ENCODE results near the gene KIR3DL3. TPM values are rescaled to one million over a fixed set of nuclear protein-coding genes. Genes with fewer than 3 reads are reported as not detected.
"Not testable (repeated sequence)": the region's sequence is repeated elsewhere in the genome, so short reads cannot be mapped to it uniquely, and the experiment has no call there.

Gene KIR3DL3
- total RNA-seq, 2 donors from 2014 or later, result not detected

DNA sequence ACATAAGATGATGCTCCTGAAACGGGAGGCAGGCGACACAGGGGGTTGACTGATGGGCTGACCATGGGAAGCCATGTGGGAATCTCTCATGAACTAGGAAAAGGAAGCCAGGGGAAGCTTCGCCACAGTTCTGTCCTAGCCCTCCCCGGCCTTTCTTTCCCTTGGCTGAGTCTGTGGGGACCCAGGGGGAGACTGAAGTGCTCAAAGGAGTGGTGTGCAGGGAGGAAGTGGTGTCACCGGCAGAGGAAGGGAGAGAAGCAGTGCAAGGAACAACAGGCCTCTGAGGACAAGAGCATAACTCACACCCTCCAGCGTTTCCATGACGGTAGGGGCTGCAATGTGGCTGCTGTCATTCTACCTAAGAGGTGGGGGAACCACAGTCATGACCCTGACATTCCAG lies 1.1 kb downstream of the KIR3DL3 start:
- H3K27me3 ChIP-seq, result no peaks in the 10 kb centered on the region
- no peaks in the 10 kb centered on the region for H3K4me1 ChIP-seq
- H3K27ac ChIP-seq, result no peak overlapping the region
- H3K4me3 ChIP-seq, result no peak overlapping the region
- TF ChIP-seq, protein P1, sequence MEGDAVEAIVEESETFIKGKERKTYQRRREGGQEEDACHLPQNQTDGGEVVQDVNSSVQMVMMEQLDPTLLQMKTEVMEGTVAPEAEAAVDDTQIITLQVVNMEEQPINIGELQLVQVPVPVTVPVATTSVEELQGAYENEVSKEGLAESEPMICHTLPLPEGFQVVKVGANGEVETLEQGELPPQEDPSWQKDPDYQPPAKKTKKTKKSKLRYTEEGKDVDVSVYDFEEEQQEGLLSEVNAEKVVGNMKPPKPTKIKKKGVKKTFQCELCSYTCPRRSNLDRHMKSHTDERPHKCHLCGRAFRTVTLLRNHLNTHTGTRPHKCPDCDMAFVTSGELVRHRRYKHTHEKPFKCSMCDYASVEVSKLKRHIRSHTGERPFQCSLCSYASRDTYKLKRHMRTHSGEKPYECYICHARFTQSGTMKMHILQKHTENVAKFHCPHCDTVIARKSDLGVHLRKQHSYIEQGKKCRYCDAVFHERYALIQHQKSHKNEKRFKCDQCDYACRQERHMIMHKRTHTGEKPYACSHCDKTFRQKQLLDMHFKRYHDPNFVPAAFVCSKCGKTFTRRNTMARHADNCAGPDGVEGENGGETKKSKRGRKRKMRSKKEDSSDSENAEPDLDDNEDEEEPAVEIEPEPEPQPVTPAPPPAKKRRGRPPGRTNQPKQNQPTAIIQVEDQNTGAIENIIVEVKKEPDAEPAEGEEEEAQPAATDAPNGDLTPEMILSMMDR (IDR thresholded peaks at IDR 0.05), result no peak
- H3K9me3 ChIP-seq, result peaks cover 0 to 12% of the 10 kb centered on the region in 2 donors
- DNase-seq (ENCODE audit: low spot score), result no peak
- H3K36me3 ChIP-seq, result no peaks in the 10 kb centered on the region

DNA sequence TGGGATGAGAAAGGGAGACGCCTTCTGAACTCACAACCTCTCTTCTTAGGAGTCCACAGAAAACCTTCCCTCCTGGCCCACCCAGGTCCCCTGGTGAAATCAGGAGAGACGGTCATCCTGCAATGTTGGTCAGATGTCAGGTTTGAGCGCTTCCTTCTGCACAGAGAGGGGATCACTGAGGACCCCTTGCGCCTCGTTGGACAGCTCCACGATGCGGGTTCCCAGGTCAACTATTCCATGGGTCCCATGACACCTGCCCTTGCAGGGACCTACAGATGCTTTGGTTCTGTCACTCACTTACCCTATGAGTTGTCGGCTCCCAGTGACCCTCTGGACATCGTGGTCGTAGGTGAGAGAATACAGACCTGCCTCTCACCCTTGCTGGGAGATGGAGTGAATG lies 3.3 kb downstream of the KIR3DL3 start:
- Histone ChIP-seq H3K36me3 (no peaks in the 10 kb centered on the region), H3K27me3 (no peaks in the 10 kb centered on the region), H3K4me1 (no peaks in the 10 kb centered on the region), H3K27ac (no peak overlapping the region), H3K9me3 (peaks cover 0 to 6% of the 10 kb centered on the region in 2 donors), H3K4me3 (no peak overlapping the region)
- TF ChIP-seq, protein P1 (IDR thresholded peaks at IDR 0.05), result no peak
- DNase-seq (ENCODE audit: low spot score), result peak; percentile 36

DNA sequence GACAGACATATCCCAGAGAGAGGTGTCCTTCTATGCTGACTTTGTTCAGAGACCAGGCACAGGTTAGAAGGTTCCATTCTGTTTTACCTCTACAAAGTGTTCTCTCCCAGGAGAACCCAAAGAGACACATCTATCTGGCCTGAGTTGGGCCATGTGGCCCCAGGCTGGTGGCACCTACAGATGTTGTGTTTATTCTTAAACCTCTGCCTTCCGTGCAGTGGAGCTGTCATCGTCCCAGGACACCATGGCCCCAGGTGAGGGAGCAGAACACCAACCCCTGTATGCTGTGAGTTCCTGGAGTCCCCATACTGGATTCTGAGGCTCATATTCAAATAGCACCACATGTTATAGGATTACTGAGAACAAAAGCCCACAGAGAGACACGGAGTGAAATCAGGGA lies 3.9 kb downstream of the KIR3DL3 start:
- Histone ChIP-seq H3K27me3 (no peaks in the 10 kb centered on the region), H3K4me1 (no peaks in the 10 kb centered on the region), H3K27ac (no peak overlapping the region), H3K36me3 (no peaks in the 10 kb centered on the region), H3K9me3 (peaks cover 0 to 6% of the 10 kb centered on the region in 2 donors), H3K4me3 (no peak overlapping the region)
- DNase-seq (ENCODE audit: low spot score), result peak; percentile 7
- TF ChIP-seq, protein P1 (IDR thresholded peaks at IDR 0.05), result no peak

DNA sequence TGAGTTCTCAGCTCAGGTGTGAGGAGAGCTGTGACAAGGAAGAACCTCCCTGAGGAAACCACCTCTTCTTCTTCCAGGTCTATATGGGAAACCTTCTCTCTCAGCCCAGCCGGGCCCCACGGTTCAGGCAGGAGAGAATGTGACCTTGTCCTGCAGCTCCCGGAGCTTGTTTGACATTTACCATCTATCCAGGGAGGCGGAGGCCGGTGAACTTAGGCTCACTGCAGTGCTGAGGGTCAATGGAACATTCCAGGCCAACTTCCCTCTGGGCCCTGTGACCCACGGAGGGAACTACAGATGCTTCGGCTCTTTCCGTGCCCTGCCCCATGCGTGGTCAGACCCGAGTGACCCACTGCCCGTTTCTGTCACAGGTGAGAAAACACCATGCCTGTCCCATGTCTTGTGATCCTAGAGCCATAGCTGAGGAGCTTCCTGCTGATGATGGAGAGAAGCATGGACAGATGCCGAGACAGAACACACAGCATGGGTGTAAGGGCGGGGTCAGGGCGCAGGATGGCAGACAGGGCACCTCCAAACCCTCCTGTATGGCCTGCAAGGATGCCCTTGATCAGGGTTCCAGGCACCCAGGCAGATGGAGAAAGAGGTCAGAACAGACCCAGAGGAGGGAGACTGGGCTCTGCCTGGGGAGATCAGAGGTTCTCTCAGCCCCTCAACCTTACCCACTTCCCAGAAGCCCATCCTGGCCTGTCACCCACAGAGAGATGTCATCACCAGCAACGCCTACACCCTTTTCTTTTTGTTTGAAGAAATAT lies 5.4 kb downstream of the KIR3DL3 start:
- Histone ChIP-seq H3K4me3 (no peak overlapping the region), H3K9me3 (peaks cover 0 to 6% of the 10 kb centered on the region in 2 donors), H3K27ac (no peak overlapping the region), H3K36me3 (no peaks in the 10 kb centered on the region), H3K27me3 (no peaks in the 10 kb centered on the region), H3K4me1 (no peaks in the 10 kb centered on the region)
- peak; percentile 44 for DNase-seq (ENCODE audit: low spot score)
- TF ChIP-seq, protein P1 (IDR thresholded peaks at IDR 0.05), result no peak

DNA sequence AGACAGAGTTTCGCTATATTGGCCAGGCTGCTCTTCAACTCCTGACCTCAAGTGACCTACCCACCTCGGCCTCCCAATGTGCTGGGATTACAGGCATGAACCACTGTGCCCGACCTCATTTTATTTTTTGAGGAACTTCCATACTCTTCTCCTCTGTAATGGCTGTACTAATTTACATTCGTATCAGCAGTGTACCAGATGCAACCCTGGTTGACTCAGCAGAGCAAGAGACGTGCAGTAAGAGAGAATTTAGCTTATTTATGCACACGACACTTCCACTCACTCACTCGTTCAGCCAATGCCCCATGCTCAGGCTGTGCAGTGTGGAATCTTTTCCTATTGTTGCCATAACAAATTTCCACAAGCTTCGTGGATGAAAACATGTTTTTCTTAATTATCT lies 6.9 kb downstream of the KIR3DL3 start:
- TF ChIP-seq, protein P1 (IDR thresholded peaks at IDR 0.05), result no peak
- H3K27me3 ChIP-seq, result no peaks in the 10 kb centered on the region
- no peaks in the 10 kb centered on the region for H3K36me3 ChIP-seq
- H3K4me3 ChIP-seq, result no peak overlapping the region
- peak; percentile 30 for DNase-seq (ENCODE audit: low spot score)
- peaks cover 0 to 6% of the 10 kb centered on the region in 2 donors for H3K9me3 ChIP-seq
- H3K27ac ChIP-seq, result no peak overlapping the region
- no peaks in the 10 kb centered on the region for H3K4me1 ChIP-seq

DNA sequence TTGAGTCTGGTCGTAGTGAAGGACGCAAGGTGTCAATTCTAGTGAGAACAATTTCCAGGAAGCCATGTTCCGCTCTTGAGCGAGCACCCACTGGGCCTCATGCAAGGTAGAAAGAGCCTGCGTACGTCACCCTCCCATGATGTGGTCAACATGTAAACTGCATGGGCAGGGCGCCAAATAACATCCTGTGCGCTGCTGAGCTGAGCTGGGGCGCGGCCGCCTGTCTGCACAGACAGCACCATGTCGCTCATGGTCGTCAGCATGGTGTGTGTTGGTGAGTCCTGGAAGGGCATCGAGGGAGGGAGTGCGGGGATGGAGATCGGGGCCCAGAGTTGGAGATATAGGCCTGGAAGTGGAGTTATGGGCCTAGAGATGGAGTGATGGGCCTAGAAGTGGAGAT lies 14.1 kb downstream of the KIR3DL3 start, which contains the start of gene KIR2DL3:
Gene KIR2DL3, plus strand, starts transcription at position 208 of the 400 bp plus-strand sequence. Its CDS starts 33 bp downstream, at position 241.
- H3K9me3 ChIP-seq; H3K27me3 ChIP-seq; H3K36me3 ChIP-seq; H3K4me1 ChIP-seq; DNase-seq (ENCODE audit: low spot score); H3K27ac ChIP-seq; H3K4me3 ChIP-seq: not testable (repeated sequence)
